HepG2 (cell line): Measurements from ENCODE around the gene NOSTRIN. TPM values are rescaled to one million over a fixed set of nuclear protein-coding genes. Genes with fewer than 3 reads are reported as not detected.
A peak's percentile ranks its signal among the peaks of the same experiment; 100 is the strongest.

Experiments
- ATAC-seq: fragments of 200-7000 bp; cut with Tn5 transposase; 3 replicates; pipeline ENCODE4 v1.9.1; 2020; ENCODE audit warnings: mild to moderate bottlenecking, moderate library complexity
- BruUV-seq: library from RNA; stranded (reverse); fragments of 400-500 nt; replicated peaks from 2 replicates; lab custom pipeline; 2021; lab: Mats Ljungman, UMichigan
- CTCF ChIA-PET: fragments of 300-600 bp; formaldehyde crosslinking; extraction: SDS; loops from one replicate; lab custom pipeline; 2021; ENCODE audit warnings: low total read pairs, inconsistent platforms, low intra/inter-chr PET ratio; lab: Yijun Ruan, JAX
- POLR2A ChIA-PET: fragments of 350-600 bp; sonication (Branson Sonifier 250); formaldehyde crosslinking; loops from one replicate; lab custom pipeline; 2020; ENCODE audit warnings: antibody characterized with exemption, inconsistent platforms; lab: Yijun Ruan, JAX
- DNase-seq: peaks from one replicate; pipeline ENCODE4 v3.0.0-alpha.2; 2015; ENCODE audit warnings: low spot score
- FAIRE-seq: peaks from 3 replicates; lab custom pipeline; 2011; peaks lifted over from hg19 to GRCh38; lab: Jason Lieb, UNC
- H2AFZ ChIP-seq: one replicate; pipeline ENCODE4 v1.6.1; 2011; ENCODE audit warnings: low read length, inconsistent platforms
- H3K27ac ChIP-seq: fragments of 300-600 bp; 3 replicates; pipeline ENCODE4 v1.8.0; 2011; ENCODE audit warnings: mixed run types, mild to moderate bottlenecking, mixed read lengths, low read length, inconsistent platforms; ENCODE audit not compliant: insufficient read depth; ENCODE audit errors: extremely low read length
- H3K27me3 ChIP-seq, 2 experiments: fragments of 200-600 bp in 1 of 2; 2 replicates in 1 of 2; 3 replicates in 1 of 2; pipeline versions ENCODE4 v1.6.0 to v1.8.0; 2011; ENCODE audit warnings: low read length in 2 of 2, mild to moderate bottlenecking in 2 of 2, moderate library complexity in 2 of 2, inconsistent platforms in 1 of 2; ENCODE audit not compliant: insufficient read depth in 2 of 2, control insufficient read depth in 1 of 2
- H3K36me3 ChIP-seq, 2 experiments: fragments of 200-600 bp in 1 of 2; replicated peaks in 1 of 2; 2 replicates in 1 of 2; 3 replicates in 1 of 2; pipeline versions ENCODE4 v1.5.1 to v1.8.0; 2011; ENCODE audit warnings: low read length in 2 of 2, inconsistent platforms in 1 of 2; ENCODE audit not compliant: insufficient read depth in 2 of 2, control insufficient read depth in 1 of 2
- H3K4me1 ChIP-seq: 2 replicates; pipeline ENCODE4 v1.5.1; 2012; ENCODE audit warnings: low read length, inconsistent platforms; ENCODE audit not compliant: insufficient read depth
- H3K4me2 ChIP-seq: 2 replicates; pipeline ENCODE4 v1.6.0; 2011; ENCODE audit warnings: low read depth, low read length, inconsistent platforms
- H3K4me3 ChIP-seq, 3 experiments: fragments of 200-600 bp in 1 of 3; sonication (generic), shearing (Covaris generic) in 1 of 3; replicated peaks in 1 of 3; 2 replicates each; pipeline ENCODE4 v1.5.1; 2011 to 2016; ENCODE audit warnings: low read length in 3 of 3, inconsistent platforms in 2 of 3, low read depth in 2 of 3, mild to moderate bottlenecking in 2 of 3, control low read depth in 1 of 3, mixed read lengths in 1 of 3; ENCODE audit not compliant: insufficient read depth in 1 of 3
- H3K79me2 ChIP-seq: one replicate; pipeline ENCODE4 v1.6.1; 2011; ENCODE audit warnings: low read length, inconsistent platforms; ENCODE audit not compliant: insufficient read depth
- H3K9ac ChIP-seq: 2 replicates; pipeline ENCODE4 v1.6.0; 2011; ENCODE audit warnings: mild to moderate bottlenecking, low read depth, low read length, inconsistent platforms; ENCODE audit not compliant: insufficient read depth
- H3K9me3 ChIP-seq: 2 replicates; pipeline ENCODE4 v1.5.1; 2012; ENCODE audit warnings: mild to moderate bottlenecking, low read length
- H4K20me1 ChIP-seq: 2 replicates; pipeline ENCODE4 v1.6.0; 2011; ENCODE audit warnings: inconsistent platforms, mild to moderate bottlenecking, low read length, moderate library complexity; ENCODE audit not compliant: insufficient read depth
- AGO2 ChIP-seq: fragments of 200-400 bp; formaldehyde crosslinking; optimal IDR thresholded peaks from 2 replicates; pipeline ENCODE3; 2017; ENCODE audit warnings: mild to moderate bottlenecking, low read depth, low read length, moderate library complexity
- FOSL1 ChIP-seq: sonication (generic); formaldehyde crosslinking; IDR thresholded peaks from 2 replicates; pipeline ENCODE4 v1.9.0; 2021; ENCODE audit warnings: missing genetic modification reagents, borderline replicate concordance
- FOSL2 ChIP-seq: sonication (generic); formaldehyde crosslinking; IDR thresholded peaks from 2 replicates; pipeline ENCODE4 v1.4.0; 2020; ENCODE audit warnings: missing genetic modification reagents
- MXD3 ChIP-seq: IDR thresholded peaks from 2 replicates; pipeline ENCODE4 v1.6.1; 2016; ENCODE audit warnings: mild to moderate bottlenecking, missing biosample characterization, missing genetic modification reagents
- NKX3-1 ChIP-seq: sonication (generic); formaldehyde crosslinking; IDR thresholded peaks from 2 replicates; pipeline ENCODE4 v1.5.0; 2020; ENCODE audit warnings: missing genetic modification reagents
- POGK ChIP-seq: sonication (generic); formaldehyde crosslinking; conservative IDR thresholded peaks from 2 replicates; pipeline ENCODE4 v1.8.0; 2022; ENCODE audit warnings: mild to moderate bottlenecking, moderate library complexity, missing genetic modification reagents
- STAG1 ChIP-seq: sonication (generic); formaldehyde crosslinking; IDR thresholded peaks from 2 replicates; pipeline ENCODE4 v1.4.0; 2020; ENCODE audit warnings: missing genetic modification reagents
- ZNF674 ChIP-seq: sonication (generic); formaldehyde crosslinking; IDR thresholded peaks from 2 replicates; pipeline ENCODE4 v1.5.0; 2020; ENCODE audit warnings: low read depth, mild to moderate bottlenecking, missing genetic modification reagents
- WGBS: methylation state at CpG from one replicate; pipeline ENCODE4 v1.1.6; 2017; ENCODE audit warnings: low lambda C conversion rate; 5-methylcytosine and 5-hydroxymethylcytosine counted together
- in situ Hi-C: cut with HindIII; loops from 2 replicates; pipeline ENCODE4 v1.10.0; 2017; ENCODE audit warnings: low pct_unique_long_range_greater_than_20kb; ENCODE audit not compliant: extremely low pct_ligation_motif_present
- intact Hi-C: fragments of 100-400 bp; cut with micrococcal nuclease; formaldehyde crosslinking; loops from one replicate; pipeline ENCODE4 v1.10.0; 2022; ENCODE audit not compliant: unreplicated experiment
- polyA plus RNA-seq, 8 experiments: library from polyadenylated mRNA; depleted of rRNA in 3 of 8; stranded (reverse) in 7 of 8; unstranded in 1 of 8; fragments of >200 nt; fragmentation: Illumina TruSeq in 4 of 8; extraction: Trizol in 4 of 8; gene quantifications; 2 replicates each; pipeline versions ENCODE4 v1.2.1 to v1.2.3, GENCODE V29; 2011 to 2016; ENCODE audit warnings: low read depth in 4 of 8, missing spikeins in 1 of 8, mixed read lengths in 1 of 8; ENCODE audit not compliant: insufficient read depth in 1 of 8
- total RNA-seq, 5 experiments: library from RNA; depleted of rRNA; stranded (reverse); fragments of >200 nt; fragmentation: Illumina TruSeq; extraction: Trizol; gene quantifications; 2 replicates each; pipeline ENCODE4 v1.2.3, GENCODE V29; 2016; ENCODE audit warnings: low read depth in 1 of 5

NOSTRIN gene
- total and polyA plus RNA-seq, 2 of the 13 experiments (the other 11 are each of a cell fraction or from before 2014, with no cell fraction given), result 0.22 TPM

- no peak for TF ChIP-seq POGK (CRISPR knock-in tag)
- TF ChIP-seq, all 625 proteins: peak for 0
These were observed 14.6 kb upstream of the NOSTRIN start (continued) for GRCh38 chr2:168787782-168788376.

- WGBS, result 11% methylated on average over 7 of the region's 7 CpGs
- Histone ChIP-seq H3K27ac (no peak overlapping the region), H3K4me1 (no peaks in the 10 kb centered on the region), H3K4me2 (no peak overlapping the region), H3K9me3 (no peaks in the 10 kb centered on the region), H3K27me3 (no peaks in the 10 kb centered on the region), H3K36me3 (no peaks in the 10 kb centered on the region), H4K20me1 (no peaks in the 10 kb centered on the region), H3K9ac (no peak overlapping the region), H3K79me2 (no peaks in the 10 kb centered on the region), H3K4me3 (no peak overlapping the region), H2AFZ (peak overlapping the region; percentile 32)
- ATAC-seq (no peak), FAIRE-seq (no peak), DNase-seq (no peak)
- TF ChIP-seq ZNF674 (CRISPR knock-in tag) (no peak), FOSL2 (CRISPR knock-in tag) (no peak), NKX3-1 (CRISPR knock-in tag) (no peak), AGO2 (no peak), FOSL1 (CRISPR knock-in tag) (no peak), STAG1 (no peak), MXD3 (CRISPR knock-in tag) (no peak)
- BruUV-seq, result no TSS peak
- ChIA-PET POLR2A (no interaction called here), CTCF (no interaction called here)
- in situ Hi-C loops (no loop called here), intact Hi-C loops (no loop called here)
These were observed 12.7 kb upstream of the NOSTRIN start for GRCh38 chr2:168789776-168790175.
